ENCODE data around the gene SPESP1. TPM values are rescaled to one million over a fixed set of nuclear protein-coding genes. Genes with fewer than 3 reads are reported as not detected.

Gene SPESP1
- total and polyA plus RNA-seq, 2 donors (not counting 1 experiment from before 2014, with no cell fraction given), result 0.13 to 1.1 TPM

DNA sequence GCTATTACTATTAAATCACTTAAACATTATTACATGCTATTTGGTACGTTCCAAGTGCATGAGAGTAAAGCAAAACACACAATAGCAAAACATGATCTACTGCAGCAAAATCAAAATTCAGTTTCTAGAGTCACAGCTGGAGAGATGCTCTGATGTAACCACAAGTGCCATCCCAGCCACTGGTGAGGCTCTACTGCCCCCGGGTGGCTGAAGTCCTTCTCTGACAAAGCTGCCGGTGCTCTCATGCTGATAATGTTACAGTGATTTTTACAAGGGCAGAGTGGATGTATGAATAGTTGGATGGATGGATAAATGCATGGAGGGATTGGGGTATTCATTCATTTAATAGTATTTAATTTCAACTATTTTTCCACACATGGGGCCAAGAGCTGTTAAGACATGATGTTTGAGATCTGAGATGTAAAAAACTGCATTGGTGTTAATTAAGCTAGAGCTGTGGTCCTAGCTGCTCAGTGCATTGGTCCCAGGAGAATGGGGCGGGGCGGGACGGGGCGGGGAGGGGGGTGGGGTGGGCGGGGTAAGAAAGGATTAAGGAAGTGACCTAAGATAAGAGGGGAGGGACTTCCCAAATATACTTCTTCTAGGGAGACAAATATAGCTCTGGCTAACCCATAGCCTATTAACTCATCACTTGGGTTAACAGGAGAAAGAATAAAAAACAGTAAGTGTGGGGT is 5.3 kb upstream of the SPESP1 start:
- Histone ChIP-seq H4K20me1 (ENCODE audit: control insufficient read depth, insufficient read depth, low read length, poor library complexity, severe bottlenecking) (no peaks in the 10 kb centered on the region), H3K27me3 (replicated peaks in 1 of 4; ENCODE audit: control extremely low read depth in 1 of 4, control insufficient read depth in 3 of 4, insufficient read depth in 4 of 4, low read length in 3 of 4) (no peaks in the 10 kb centered on the region), H3K4me3 (ENCODE audit: control extremely low read depth in 1 of 5, extremely low read depth in 1 of 5, insufficient read depth in 1 of 5, low read depth in 2 of 5, low read length in 4 of 5) (no peak overlapping the region), H3K79me2 (ENCODE audit: control insufficient read depth, insufficient read depth, low read length) (no peaks in the 10 kb centered on the region), H3K27ac (ENCODE audit: low read length in 2 of 2) (no peak overlapping the region), H3K4me2 (replicated peaks; ENCODE audit: low read depth, low read length, poor library complexity, severe bottlenecking) (no peak overlapping the region), H3K9ac (ENCODE audit: low read length) (no peak overlapping the region), H2AFZ (ENCODE audit: insufficient read depth, low read depth, low read length, poor library complexity, severe bottlenecking) (no peak overlapping the region), H3K36me3 (replicated peaks in 1 of 2; ENCODE audit: control extremely low read depth in 1 of 2, control insufficient read depth in 1 of 2, extremely low read depth in 1 of 2, insufficient read depth in 2 of 2, low read length in 1 of 2) (no peaks in the 10 kb centered on the region), H3K9me3 (ENCODE audit: control extremely low read depth in 1 of 3, control insufficient read depth in 2 of 3, insufficient read depth in 1 of 3, low read length in 2 of 3) (peaks cover 0 to 6% (median 0%) of the 10 kb centered on the region in 3 donors), H3K4me1 (ENCODE audit: control insufficient read depth in 2 of 2, insufficient read depth in 2 of 2, low read length in 2 of 2) (no peaks in the 10 kb centered on the region)
- Mint-ChIP-seq H3K27ac (no peak overlapping the region), H3K4me3 (no peak overlapping the region), H3K9me3 (ENCODE audit: insufficient read depth) (no peaks in the 10 kb centered on the region), H3K27me3 (peaks cover 9% of the 10 kb centered on the region), H3K4me1 (peaks cover 3% of the 10 kb centered on the region)
- intact Hi-C loops (cut with micrococcal nuclease), result loop anchor here (10.0 kb wide), 1 partner anchor 670 kb away; no protein-coding TSS in a partner anchor
- no peak for TF ChIP-seq EZH2 (IDR thresholded peaks at IDR 0.05; ENCODE audit: borderline replicate concordance, insufficient read depth, low read depth, low read length, poor library complexity, severe bottlenecking)
- TF ChIP-seq, protein P1, sequence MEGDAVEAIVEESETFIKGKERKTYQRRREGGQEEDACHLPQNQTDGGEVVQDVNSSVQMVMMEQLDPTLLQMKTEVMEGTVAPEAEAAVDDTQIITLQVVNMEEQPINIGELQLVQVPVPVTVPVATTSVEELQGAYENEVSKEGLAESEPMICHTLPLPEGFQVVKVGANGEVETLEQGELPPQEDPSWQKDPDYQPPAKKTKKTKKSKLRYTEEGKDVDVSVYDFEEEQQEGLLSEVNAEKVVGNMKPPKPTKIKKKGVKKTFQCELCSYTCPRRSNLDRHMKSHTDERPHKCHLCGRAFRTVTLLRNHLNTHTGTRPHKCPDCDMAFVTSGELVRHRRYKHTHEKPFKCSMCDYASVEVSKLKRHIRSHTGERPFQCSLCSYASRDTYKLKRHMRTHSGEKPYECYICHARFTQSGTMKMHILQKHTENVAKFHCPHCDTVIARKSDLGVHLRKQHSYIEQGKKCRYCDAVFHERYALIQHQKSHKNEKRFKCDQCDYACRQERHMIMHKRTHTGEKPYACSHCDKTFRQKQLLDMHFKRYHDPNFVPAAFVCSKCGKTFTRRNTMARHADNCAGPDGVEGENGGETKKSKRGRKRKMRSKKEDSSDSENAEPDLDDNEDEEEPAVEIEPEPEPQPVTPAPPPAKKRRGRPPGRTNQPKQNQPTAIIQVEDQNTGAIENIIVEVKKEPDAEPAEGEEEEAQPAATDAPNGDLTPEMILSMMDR (IDR thresholded peaks at IDR 0.05), result peak; percentile 76
- ChIA-PET POLR2A (no interaction called here), CTCF (interaction anchor here (0.7 to 2.8 kb wide), 15 partner anchors 9 to 672 kb away, joined by 3 to 33 read pairs (median 4); no protein-coding TSS in a partner anchor)
- DNase-seq (peak; percentile 61), ATAC-seq (ENCODE audit: low read depth) (peak; percentile 41)
- no CpG with 5 or more reads among the region's 8 CpGs for WGBS (ENCODE audit: insufficient coverage)

DNA sequence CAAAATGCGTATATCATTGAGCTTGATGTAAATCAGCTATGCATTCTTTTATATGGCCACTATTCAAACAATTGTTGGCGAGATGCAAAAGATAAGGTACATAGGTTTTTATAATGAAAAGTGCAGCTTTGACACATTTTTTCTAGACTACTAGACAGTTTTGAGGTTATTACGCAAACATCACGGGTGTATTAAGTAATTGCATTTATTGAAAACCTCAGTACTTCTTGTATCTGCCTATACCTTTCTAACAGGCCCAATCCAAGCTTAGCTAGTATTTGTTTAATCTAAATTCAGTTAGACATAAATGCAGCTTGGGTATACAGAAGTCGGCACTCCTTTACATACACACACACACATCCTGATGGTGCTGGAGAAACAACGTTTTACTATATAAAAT is 2.7 kb downstream of the SPESP1 start:
- TF ChIP-seq, protein P1 (IDR thresholded peaks at IDR 0.05), result no peak
- TF ChIP-seq EZH2 (IDR thresholded peaks at IDR 0.05; ENCODE audit: borderline replicate concordance, insufficient read depth, low read depth, low read length, poor library complexity, severe bottlenecking), result no peak
- Mint-ChIP-seq H3K27ac (no peak overlapping the region), H3K9me3 (ENCODE audit: insufficient read depth) (no peaks in the 10 kb centered on the region), H3K27me3 (peaks cover 3% of the 10 kb centered on the region), H3K4me1 (no peaks in the 10 kb centered on the region), H3K4me3 (no peak overlapping the region)
- Histone ChIP-seq H4K20me1 (ENCODE audit: control insufficient read depth, insufficient read depth, low read length, poor library complexity, severe bottlenecking) (no peaks in the 10 kb centered on the region), H2AFZ (ENCODE audit: insufficient read depth, low read depth, low read length, poor library complexity, severe bottlenecking) (no peak overlapping the region), H3K27me3 (replicated peaks in 1 of 4; ENCODE audit: control extremely low read depth in 1 of 4, control insufficient read depth in 3 of 4, insufficient read depth in 4 of 4, low read length in 3 of 4) (peaks cover 0 to 3% (median 0%) of the 10 kb centered on the region in 4 experiments), H3K79me2 (ENCODE audit: control insufficient read depth, insufficient read depth, low read length) (no peaks in the 10 kb centered on the region), H3K27ac (ENCODE audit: low read length in 2 of 2) (no peak overlapping the region), H3K36me3 (replicated peaks in 1 of 2; ENCODE audit: control extremely low read depth in 1 of 2, control insufficient read depth in 1 of 2, extremely low read depth in 1 of 2, insufficient read depth in 2 of 2, low read length in 1 of 2) (no peaks in the 10 kb centered on the region), H3K9me3 (ENCODE audit: control extremely low read depth in 1 of 3, control insufficient read depth in 2 of 3, insufficient read depth in 1 of 3, low read length in 2 of 3) (peaks cover 0 to 14% (median 0%) of the 10 kb centered on the region in 3 donors), H3K4me2 (replicated peaks; ENCODE audit: low read depth, low read length, poor library complexity, severe bottlenecking) (no peak overlapping the region), H3K9ac (ENCODE audit: low read length) (no peak overlapping the region), H3K4me3 (ENCODE audit: control extremely low read depth in 1 of 5, extremely low read depth in 1 of 5, insufficient read depth in 1 of 5, low read depth in 2 of 5, low read length in 4 of 5) (no peak overlapping the region), H3K4me1 (ENCODE audit: control insufficient read depth in 2 of 2, insufficient read depth in 2 of 2, low read length in 2 of 2) (no peaks in the 10 kb centered on the region)
- intact Hi-C loops (cut with micrococcal nuclease), result no loop called here
- POLR2A ChIA-PET, result no interaction called here
- DNase-seq (no peak), ATAC-seq (ENCODE audit: low read depth) (no peak)
- CTCF ChIA-PET, result interaction anchor here (0.5 to 1.2 kb wide), 2 partner anchors 8 to 12 kb away, joined by 3 to 4 read pairs; no protein-coding TSS in a partner anchor
- no CpG with 5 or more reads among the region's 6 CpGs for WGBS (ENCODE audit: insufficient coverage)

All from B cell (primary cell).